GM21825 (cell line): Measurements from ENCODE around the gene PSD2.

Experiments
- ATAC-seq: cut with Tn5 transposase; IDR thresholded peaks from one replicate; pipeline ENCODE4 v1.9.1; 2021; ENCODE audit warnings: mild to moderate bottlenecking, moderate library complexity; ENCODE audit not compliant: unreplicated experiment

Gene PSD2

GRCh38 chr5:139795074-139796001 is at the start of gene PSD2:
PSD2 (plus strand) TSS chr5:139795808; CDS start chr5:139809441, 13,633 bp downstream.
- ATAC-seq, result no peak

- ATAC-seq, result peak; percentile 41
Measured at GRCh38 chr5:139746691-139747582, 48.7 kb upstream of the PSD2 start.

DNA sequence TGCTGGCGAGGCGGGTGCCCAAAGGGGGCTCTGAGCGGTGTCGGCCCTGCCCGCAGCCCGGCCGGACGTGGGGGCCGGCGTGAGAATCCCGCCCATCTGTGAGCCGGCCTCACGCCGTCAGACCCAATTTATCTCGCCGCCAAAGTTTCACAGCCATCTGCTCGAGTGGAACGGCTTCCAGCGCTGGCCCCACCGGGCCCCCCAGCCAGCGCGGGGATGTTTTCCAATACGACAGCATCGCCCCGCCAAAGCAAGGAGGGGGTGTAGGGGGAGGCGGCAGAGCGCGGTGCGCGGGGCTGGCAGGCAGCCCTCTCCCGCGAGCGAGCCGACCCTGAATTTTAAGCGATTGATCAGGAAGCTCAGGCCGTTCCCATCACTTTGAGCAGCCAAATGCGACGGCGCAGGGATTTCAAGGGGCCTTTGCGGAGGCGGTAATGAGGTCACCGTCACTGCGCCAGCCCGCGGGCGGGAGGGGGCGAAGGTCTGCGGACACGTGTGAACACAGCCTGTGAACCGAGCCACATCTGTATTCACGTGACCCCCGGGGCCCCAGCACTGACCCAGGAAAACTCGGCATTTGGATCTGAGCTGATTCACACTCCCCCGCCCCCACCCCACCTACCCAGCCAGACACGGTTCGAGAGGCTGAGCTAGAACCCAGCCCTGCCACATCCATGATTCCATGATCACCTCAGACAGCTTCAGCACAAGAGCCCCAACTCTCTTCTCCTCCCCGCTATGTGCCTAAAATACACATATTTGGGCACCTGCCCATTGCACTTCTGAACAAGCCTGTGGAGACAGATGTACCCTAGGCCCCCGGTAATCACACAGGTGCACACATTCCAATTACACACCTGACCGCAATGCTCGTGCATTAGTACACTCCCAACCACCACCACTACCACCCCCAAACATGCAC is 47.8 kb upstream of the PSD2 start:
- peak; percentile 19 for ATAC-seq

DNA sequence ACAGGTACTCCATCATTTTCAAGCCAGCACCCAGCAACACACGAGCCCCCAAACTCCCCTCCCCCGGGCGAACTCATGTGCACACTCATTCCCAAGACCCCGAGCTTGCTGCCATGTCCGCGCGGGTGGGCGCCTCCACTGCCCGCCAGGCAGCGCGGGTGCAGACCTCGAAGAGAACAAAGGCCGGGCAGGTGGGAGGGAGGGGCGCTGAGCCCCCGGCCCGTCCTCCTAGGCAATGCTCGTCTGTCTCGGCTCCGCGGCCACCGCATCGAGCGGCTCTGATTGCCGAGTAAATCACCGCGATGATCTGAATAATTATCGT is 47.1 kb upstream of the PSD2 start:
- ATAC-seq, result no peak

GRCh38 chr5:139749242-139749641 is 46.4 kb upstream of the PSD2 start:
- ATAC-seq, result no peak

DNA sequence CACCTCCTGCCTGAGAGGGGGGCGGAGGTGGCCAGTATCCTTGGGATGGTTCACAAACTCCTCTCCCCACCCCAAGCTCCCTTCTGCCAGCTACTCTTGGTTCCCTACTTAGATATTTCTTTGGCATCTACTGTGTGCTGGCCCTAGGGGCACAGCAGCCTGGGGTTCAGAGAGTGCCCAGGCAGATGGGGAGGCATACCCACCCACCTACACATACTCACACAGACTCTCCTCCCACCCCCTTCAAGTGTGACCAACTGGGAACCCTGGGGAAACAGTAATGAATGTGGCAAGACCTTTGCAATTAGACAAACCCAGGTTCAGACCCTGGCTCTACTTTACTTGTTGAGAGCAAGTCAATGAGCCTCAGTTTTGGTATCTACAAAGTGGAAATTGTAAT is 44.4 kb upstream of the PSD2 start:
- ATAC-seq, result no peak

DNA sequence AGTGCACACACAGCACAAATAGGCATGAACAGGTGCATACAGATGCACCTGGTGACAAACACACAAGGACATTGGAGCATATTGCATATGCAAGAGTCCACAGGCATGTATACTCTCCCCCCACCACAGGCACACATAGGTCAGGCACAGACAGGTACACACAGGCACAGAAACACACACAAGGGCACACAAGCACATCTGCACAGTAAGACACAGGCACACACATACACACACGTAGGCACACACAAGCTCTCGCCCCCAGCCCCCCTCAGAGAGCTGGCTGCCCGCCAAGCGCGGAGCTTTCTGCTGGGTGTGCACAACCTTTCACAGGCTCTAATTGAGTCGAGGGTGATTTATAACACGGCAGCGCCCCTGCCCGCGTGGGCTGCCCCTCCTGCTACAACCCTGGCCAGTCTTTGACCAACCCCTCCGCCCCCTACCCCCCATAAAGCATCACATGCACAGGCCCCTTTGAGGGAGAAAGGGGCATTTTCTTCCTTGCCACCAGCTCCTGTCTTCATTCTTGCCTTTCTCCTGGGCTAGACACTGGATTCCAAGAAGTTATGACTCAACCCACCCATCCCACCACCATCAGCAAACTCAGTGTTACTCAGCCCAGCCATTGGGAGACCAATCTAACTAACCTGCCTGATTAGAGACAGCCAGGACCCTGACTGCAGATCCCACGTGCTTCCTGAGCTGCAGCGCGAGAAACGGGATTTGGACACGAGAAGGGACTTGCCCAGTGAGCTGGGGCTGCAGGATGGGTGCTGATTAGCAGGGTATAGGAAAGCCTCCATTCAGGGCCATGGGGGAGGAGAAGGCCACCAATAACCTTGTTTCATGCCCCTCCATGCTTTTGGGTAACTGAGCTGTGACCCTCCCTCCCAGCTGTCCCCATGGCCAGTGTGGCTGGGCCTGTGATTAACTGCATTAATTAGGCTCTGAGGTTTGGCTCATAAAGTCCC is 42.8 kb upstream of the PSD2 start:
- no peak for ATAC-seq

- no peak for ATAC-seq
Measured at GRCh38 chr5:139755892-139756671, 39.5 kb upstream of the PSD2 start.

GRCh38 chr5:139756971-139757370 is 38.6 kb upstream of the PSD2 start:
- ATAC-seq, result no peak

- ATAC-seq, result no peak
Measured at GRCh38 chr5:139757727-139758509, 37.7 kb upstream of the PSD2 start.

- ATAC-seq, result no peak
Measured at GRCh38 chr5:139758510-139759075, 37.0 kb upstream of the PSD2 start.

DNA sequence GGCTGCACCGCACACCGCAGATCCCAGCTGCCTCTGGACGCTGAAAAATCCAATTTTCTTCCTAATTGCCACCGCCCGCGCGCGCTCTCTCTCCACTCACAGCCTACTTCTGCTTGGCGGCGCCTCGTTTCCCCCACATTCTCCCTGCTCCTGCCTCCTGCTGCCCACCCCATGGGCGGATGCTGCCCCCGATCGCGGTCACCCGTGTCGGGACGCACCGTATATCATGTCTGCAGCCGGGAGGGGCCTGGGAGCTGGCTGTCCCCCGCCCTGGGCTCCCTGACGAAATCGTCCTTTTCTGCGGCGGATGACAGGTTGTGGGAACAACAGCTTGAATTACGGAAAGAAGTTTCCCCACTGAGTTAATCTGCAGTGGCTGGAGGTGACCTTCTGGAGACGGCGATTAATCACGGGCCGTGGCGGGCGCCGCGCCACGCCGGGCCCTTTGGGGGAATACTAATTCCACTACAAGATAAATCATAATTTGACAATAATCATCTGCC is 36.3 kb upstream of the PSD2 start:
- no peak for ATAC-seq

DNA sequence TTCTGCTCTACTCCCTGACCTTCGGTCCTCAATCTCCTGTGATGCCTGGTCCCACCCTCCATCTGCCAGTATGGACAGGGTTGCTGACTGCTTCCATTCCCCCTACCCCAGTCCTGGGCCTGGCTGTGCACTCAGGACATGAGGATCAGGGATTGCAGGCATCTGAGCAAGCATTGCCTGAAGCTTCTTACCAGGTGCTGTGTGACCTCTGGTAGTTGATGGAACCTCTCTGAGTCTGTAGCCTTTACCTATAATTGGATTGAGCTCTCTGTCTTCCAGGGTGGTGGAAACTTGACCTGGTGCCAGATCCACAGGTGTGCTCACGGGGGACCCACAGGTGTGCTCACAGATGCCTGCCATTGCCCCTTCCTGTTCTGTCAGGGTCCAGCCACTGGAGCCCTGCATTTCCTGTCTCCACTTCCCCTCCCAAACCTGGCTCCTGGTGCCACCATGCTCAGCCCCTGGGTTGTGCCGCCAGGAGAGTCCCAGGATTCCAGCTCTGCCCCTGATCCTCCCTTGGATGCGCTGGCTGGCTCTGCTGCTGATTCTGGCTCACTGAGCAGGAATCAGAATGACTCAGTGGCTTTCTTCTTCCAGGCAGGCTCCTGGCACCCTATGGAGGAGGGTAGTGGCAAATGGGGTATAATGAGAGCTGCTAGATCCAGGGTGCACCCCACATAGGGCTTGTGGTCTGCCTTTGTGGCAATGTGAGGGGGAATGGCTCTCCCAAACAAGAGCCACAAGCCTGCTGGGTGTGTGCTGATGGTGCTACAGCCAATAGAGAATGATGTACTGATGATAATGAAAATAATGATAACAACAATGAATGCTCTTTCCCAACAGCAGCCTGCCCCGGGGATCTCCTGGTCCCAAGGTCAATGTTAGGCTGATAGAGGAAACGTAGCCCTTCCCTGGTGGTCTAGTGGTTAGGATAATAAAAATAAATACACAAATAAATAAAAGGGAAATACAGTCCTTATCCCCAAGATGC is 35.2 kb upstream of the PSD2 start:
- no peak for ATAC-seq

DNA sequence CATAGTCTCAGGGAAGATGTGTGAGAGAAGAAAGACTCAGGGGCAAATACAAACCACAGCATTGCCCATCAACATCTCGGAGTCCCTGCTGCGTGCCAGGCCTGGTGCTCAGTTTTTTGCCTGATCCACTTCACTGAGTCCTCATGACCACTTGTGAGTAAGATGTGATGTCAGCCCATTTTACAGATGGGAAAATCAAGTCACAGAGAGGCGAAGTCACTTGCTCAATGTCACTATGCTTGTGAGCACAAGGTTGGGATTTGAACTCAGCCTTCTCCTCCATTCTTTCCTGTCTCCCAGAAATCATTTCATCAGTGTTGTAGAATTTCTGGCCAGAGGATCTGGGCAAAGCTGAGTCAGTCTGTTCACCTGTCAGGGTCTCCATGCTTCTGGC is 34.6 kb upstream of the PSD2 start:
- ATAC-seq, result no peak

DNA sequence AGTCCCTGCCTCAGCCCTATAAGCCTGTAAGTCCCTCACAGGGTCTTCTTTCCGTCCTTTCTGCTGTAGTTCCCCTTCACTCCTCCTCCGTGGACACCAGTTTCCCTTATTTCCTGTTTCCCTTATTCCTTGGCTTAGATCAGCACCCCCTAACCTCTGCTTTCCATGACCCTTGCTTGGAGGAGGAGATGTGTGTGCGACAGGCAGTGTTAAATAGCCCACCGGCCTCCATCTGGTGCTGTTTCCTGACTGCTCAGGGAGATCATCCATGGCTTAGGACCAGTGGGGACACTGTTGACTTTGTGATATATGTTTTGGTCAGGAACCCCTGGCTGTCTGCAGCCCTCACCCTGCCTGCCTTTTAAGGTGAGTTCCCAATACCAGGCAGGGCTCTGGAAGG is 34.1 kb upstream of the PSD2 start:
- no peak for ATAC-seq

DNA sequence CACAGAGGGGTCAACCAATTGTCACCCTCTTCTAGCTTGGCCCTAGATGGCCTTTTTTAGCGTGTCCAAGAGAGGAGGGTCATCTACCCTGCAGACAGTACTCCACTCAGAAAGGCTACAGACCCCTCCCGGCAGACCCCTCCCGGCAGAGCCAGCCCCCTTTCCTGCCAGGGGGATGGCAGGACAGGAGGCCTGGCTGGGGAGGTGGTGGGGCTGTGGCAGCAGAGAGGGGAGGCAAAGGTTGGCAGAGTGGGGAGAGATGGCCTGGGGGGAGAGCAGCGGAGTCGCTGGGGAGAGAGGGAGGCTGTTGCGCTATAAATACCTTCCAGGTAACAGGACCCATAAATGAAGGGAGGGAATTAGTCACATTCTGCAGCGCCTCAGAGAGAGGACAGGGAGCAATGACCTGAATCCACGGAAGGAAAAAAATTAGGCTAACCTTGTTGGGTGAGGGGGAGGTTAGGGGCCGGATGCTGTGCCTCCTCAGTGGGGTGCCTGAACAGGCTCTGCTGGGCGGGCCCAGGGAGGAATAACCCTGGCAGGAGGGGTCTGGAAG is 32.9 kb upstream of the PSD2 start:
- ATAC-seq, result no peak
